Measurements from ENCODE around the gene PRSS50.
"Not testable (repeated sequence)": the region's sequence is repeated elsewhere in the genome, so short reads cannot be mapped to it uniquely, and the experiment has no call there.

The PRSS50 gene

GRCh38 chr3:46717447-46718231, at the start of gene PRSS50:
Gene PRSS50 (minus strand): TSS chr3:46717869. CDS start chr3:46717824, 45 bp downstream.
- DNase-seq, result no peak

GRCh38 chr3:46764206-46764605, 46.5 kb upstream of the PRSS50 start:
- no peak for DNase-seq

- no peak for DNase-seq
These were observed 45.5 kb upstream of the PRSS50 start for GRCh38 chr3:46763178-46763577.

GRCh38 chr3:46759239-46760167, 41.8 kb upstream of the PRSS50 start:
- no peak for DNase-seq

- no peak for DNase-seq
These were observed 39.0 kb upstream of the PRSS50 start for GRCh38 chr3:46756642-46757041.

- DNase-seq, result no peak
These were observed 38.0 kb upstream of the PRSS50 start for GRCh38 chr3:46755646-46756045.

- not testable (repeated sequence) for DNase-seq
These were observed 35.5 kb upstream of the PRSS50 start for GRCh38 chr3:46753127-46753526.

- no peak for DNase-seq
These were observed 32.9 kb upstream of the PRSS50 start for GRCh38 chr3:46750555-46751038.

- DNase-seq, result no peak
These were observed 31.5 kb upstream of the PRSS50 start for GRCh38 chr3:46749129-46749528.

GRCh38 chr3:46748170-46748569, 30.5 kb upstream of the PRSS50 start:
- no peak for DNase-seq

GRCh38 chr3:46746711-46747110, 29.0 kb upstream of the PRSS50 start:
- DNase-seq, result no peak

GRCh38 chr3:46742992-46743585, 25.4 kb upstream of the PRSS50 start:
- no peak for DNase-seq

GRCh38 chr3:46739565-46739964, 21.9 kb upstream of the PRSS50 start:
- not testable (repeated sequence) for DNase-seq

GRCh38 chr3:46737329-46737731, 19.7 kb upstream of the PRSS50 start:
- no peak for DNase-seq

GRCh38 chr3:46736006-46736872, 18.6 kb upstream of the PRSS50 start:
- no peak for DNase-seq

GRCh38 chr3:46734773-46735172, 17.1 kb upstream of the PRSS50 start:
- no peak for DNase-seq

GRCh38 chr3:46733026-46733800, 15.5 kb upstream of the PRSS50 start:
- no peak for DNase-seq

- no peak for DNase-seq
These were observed 14.1 kb upstream of the PRSS50 start for GRCh38 chr3:46731795-46732194.

- no peak for DNase-seq
These were observed 13.2 kb upstream of the PRSS50 start for GRCh38 chr3:46730819-46731218.

GRCh38 chr3:46729038-46729437, 11.4 kb upstream of the PRSS50 start:
- no peak for DNase-seq

- no peak for DNase-seq
These were observed 8.1 kb upstream of the PRSS50 start for GRCh38 chr3:46725621-46726314.
